Measurements from ENCODE around the gene ARID1B.

- TF ChIP-seq, protein P1, sequence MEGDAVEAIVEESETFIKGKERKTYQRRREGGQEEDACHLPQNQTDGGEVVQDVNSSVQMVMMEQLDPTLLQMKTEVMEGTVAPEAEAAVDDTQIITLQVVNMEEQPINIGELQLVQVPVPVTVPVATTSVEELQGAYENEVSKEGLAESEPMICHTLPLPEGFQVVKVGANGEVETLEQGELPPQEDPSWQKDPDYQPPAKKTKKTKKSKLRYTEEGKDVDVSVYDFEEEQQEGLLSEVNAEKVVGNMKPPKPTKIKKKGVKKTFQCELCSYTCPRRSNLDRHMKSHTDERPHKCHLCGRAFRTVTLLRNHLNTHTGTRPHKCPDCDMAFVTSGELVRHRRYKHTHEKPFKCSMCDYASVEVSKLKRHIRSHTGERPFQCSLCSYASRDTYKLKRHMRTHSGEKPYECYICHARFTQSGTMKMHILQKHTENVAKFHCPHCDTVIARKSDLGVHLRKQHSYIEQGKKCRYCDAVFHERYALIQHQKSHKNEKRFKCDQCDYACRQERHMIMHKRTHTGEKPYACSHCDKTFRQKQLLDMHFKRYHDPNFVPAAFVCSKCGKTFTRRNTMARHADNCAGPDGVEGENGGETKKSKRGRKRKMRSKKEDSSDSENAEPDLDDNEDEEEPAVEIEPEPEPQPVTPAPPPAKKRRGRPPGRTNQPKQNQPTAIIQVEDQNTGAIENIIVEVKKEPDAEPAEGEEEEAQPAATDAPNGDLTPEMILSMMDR (IDR thresholded peaks at IDR 0.05; ENCODE audit: poor library complexity): no peak
- TF ChIP-seq EZH2 (IDR thresholded peaks at IDR 0.05; ENCODE audit: borderline replicate concordance): no peak
Measured at GRCh38 chr6:156864557-156864956, 87.4 kb downstream of the ARID1B start.
